Gastrocnemius medialis (tissue), 4 donors: Measurements from ENCODE around the gene HMCN2.

Experiments
- POLR2A ChIP-seq, 2 donors: fragments of 450-650 bp; IDR thresholded peaks; one replicate each; pipeline ENCODE4 v1.6.1; 2017; ENCODE audit warnings: antibody characterized with exemption in 2 of 2, mild to moderate bottlenecking in 2 of 2, moderate library complexity in 2 of 2
- TF ChIP-seq, protein P1 (sequence below), 5 experiments: fragments of 450-650 bp in 3 of 5; fragments of 200-600 bp in 2 of 5; sonication (generic) in 2 of 5; IDR thresholded peaks in 4 of 5; conservative IDR thresholded peaks in 1 of 5; 1 replicate in 4 of 5; 2 replicates in 1 of 5; pipeline ENCODE4 v1.5.1; 2016 to 2019; ENCODE audit warnings: antibody characterized with exemption in 5 of 5, mild to moderate bottlenecking in 3 of 5, moderate library complexity in 3 of 5

DNA sequence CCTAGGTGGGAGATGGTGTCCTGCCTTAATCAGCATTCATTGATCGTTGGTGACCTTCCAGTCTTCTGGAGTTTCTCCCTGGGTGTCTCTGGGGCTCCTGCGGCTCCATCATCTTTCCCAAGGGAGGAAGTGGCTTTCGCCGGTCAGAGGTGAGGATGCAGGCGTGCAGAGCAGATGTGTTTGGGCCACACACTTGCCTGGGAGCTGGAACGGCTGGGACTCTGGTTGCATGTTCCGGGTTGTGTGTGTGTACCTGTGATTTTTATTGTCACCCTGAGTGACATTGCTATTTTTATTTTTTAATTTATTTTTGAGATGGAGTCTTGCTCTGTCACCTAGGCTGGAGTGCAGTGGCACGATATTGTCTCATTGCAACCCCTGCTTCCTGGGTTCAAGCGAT lies 9.6 kb downstream of the HMCN2 start:
- TF ChIP-seq, protein P1, sequence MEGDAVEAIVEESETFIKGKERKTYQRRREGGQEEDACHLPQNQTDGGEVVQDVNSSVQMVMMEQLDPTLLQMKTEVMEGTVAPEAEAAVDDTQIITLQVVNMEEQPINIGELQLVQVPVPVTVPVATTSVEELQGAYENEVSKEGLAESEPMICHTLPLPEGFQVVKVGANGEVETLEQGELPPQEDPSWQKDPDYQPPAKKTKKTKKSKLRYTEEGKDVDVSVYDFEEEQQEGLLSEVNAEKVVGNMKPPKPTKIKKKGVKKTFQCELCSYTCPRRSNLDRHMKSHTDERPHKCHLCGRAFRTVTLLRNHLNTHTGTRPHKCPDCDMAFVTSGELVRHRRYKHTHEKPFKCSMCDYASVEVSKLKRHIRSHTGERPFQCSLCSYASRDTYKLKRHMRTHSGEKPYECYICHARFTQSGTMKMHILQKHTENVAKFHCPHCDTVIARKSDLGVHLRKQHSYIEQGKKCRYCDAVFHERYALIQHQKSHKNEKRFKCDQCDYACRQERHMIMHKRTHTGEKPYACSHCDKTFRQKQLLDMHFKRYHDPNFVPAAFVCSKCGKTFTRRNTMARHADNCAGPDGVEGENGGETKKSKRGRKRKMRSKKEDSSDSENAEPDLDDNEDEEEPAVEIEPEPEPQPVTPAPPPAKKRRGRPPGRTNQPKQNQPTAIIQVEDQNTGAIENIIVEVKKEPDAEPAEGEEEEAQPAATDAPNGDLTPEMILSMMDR (IDR thresholded peaks at IDR 0.05 in 4 of 5, conservative IDR thresholded peaks at IDR 0.05 in 1 of 5): no peak
- no peak for TF ChIP-seq POLR2A (IDR thresholded peaks at IDR 0.05)
